K562 (cell line): ENCODE measurements around the gene ZNF629. TPM values are rescaled to one million over a fixed set of nuclear protein-coding genes. Genes with fewer than 3 reads are reported as not detected.
A peak's percentile ranks its signal among the peaks of the same experiment; 100 is the strongest.

Experiments
- ATAC-seq: fragments of 200-7000 bp; cut with Tn5 transposase; 3 replicates; pipeline ENCODE4 v1.9.1; 2020; ENCODE audit warnings: moderate library complexity
- BruUV-seq: library from RNA; stranded (reverse); fragments of 400-500 nt; replicated peaks from 2 replicates; lab custom pipeline; 2021; lab: Mats Ljungman, UMichigan
- CTCF ChIA-PET: fragments of 300-600 bp; formaldehyde crosslinking; extraction: SDS; loops from one replicate; lab custom pipeline; 2021; ENCODE audit warnings: low intra/inter-chr PET ratio; lab: Yijun Ruan, JAX
- POLR2A ChIA-PET: fragments of 300-600, 350-650 bp; sonication (Branson Sonifier 250); formaldehyde crosslinking; extraction: SDS; loops from one replicate; lab custom pipeline; 2021; ENCODE audit warnings: antibody characterized with exemption, inconsistent platforms; lab: Yijun Ruan, JAX
- DNase-seq, 4 experiments: peaks; one replicate each; pipeline versions ENCODE4 v3.0.0 to v3.0.0-alpha.2; 2011 to 2018; ENCODE audit warnings: low spot score in 3 of 4, mixed read lengths in 3 of 4; ENCODE audit errors: extremely low read depth in 1 of 4
- FAIRE-seq: peaks from 2 replicates; lab custom pipeline; 2011; peaks lifted over from hg19 to GRCh38; lab: Jason Lieb, UNC
- H2AFZ ChIP-seq: 2 replicates; pipeline ENCODE4 v1.6.0; 2011; ENCODE audit warnings: low read depth, low read length, control low read depth, inconsistent platforms
- H3K27ac ChIP-seq: fragments of 200-600 bp; 3 replicates; pipeline ENCODE4 v1.8.0; 2011; ENCODE audit warnings: low read depth, mild to moderate bottlenecking, control low read depth, inconsistent platforms, low read length, moderate library complexity, mixed read lengths; ENCODE audit errors: extremely low read depth
- H3K27me3 ChIP-seq, 2 experiments: fragments of 300-600 bp in 1 of 2; 2 replicates in 1 of 2; 3 replicates in 1 of 2; pipeline versions ENCODE4 v1.6.0 to v1.8.0; 2011; ENCODE audit warnings: inconsistent platforms in 2 of 2, low read length in 2 of 2, mild to moderate bottlenecking in 1 of 2, mixed read lengths in 1 of 2, moderate library complexity in 1 of 2; ENCODE audit not compliant: control insufficient read depth in 2 of 2, insufficient read depth in 2 of 2
- H3K36me3 ChIP-seq: fragments of 300-600 bp; 3 replicates; pipeline ENCODE4 v1.8.0; 2011; ENCODE audit warnings: mild to moderate bottlenecking, low read length, inconsistent platforms; ENCODE audit not compliant: control insufficient read depth, insufficient read depth
- H3K4me1 ChIP-seq, 2 experiments: fragments of 200-600 bp in 1 of 2; replicated peaks in 1 of 2; 2 replicates in 1 of 2; 3 replicates in 1 of 2; pipeline versions ENCODE4 v1.5.1 to v1.8.0; 2011; ENCODE audit warnings: inconsistent platforms in 2 of 2, low read length in 2 of 2, mild to moderate bottlenecking in 1 of 2, mixed read lengths in 1 of 2, moderate library complexity in 1 of 2; ENCODE audit not compliant: control insufficient read depth in 2 of 2, insufficient read depth in 2 of 2
- H3K4me2 ChIP-seq: 2 replicates; pipeline ENCODE4 v1.6.1; 2011; ENCODE audit warnings: low read length, control low read depth, inconsistent platforms, mixed read lengths; ENCODE audit not compliant: insufficient read depth
- H3K4me3 ChIP-seq: fragments of 200-600 bp; sonication (generic), shearing (Covaris generic); 2 replicates; pipeline ENCODE4 v1.5.1; 2016; ENCODE audit warnings: control low read depth, inconsistent platforms
- H3K79me2 ChIP-seq: fragments of 200-600 bp; 3 replicates; pipeline ENCODE4 v1.8.0; 2011; ENCODE audit warnings: low read length, inconsistent platforms; ENCODE audit not compliant: control insufficient read depth, insufficient read depth
- H3K9ac ChIP-seq, 2 experiments: 2 replicates each; pipeline versions ENCODE4 v1.6.0 to v1.6.1; 2011; ENCODE audit warnings: low read depth in 2 of 2, low read length in 2 of 2, control low read depth in 1 of 2, inconsistent platforms in 1 of 2, mild to moderate bottlenecking in 1 of 2, mixed read lengths in 1 of 2; ENCODE audit not compliant: insufficient read depth in 1 of 2
- H3K9me1 ChIP-seq: one replicate; pipeline ENCODE4 v1.6.0; 2011; ENCODE audit warnings: inconsistent platforms, mild to moderate bottlenecking, low read length, moderate library complexity; ENCODE audit not compliant: control insufficient read depth, insufficient read depth
- H3K9me3 ChIP-seq: replicated peaks from 2 replicates; pipeline ENCODE4 v1.5.1; 2011; ENCODE audit warnings: low read depth, low read length, inconsistent platforms; ENCODE audit not compliant: control insufficient read depth, insufficient read depth
- H4K20me1 ChIP-seq: replicated peaks from 2 replicates; pipeline ENCODE4 v1.6.1; 2011; ENCODE audit warnings: low read length, inconsistent platforms, mixed read lengths; ENCODE audit not compliant: control insufficient read depth, insufficient read depth
- ARID1B ChIP-seq: fragments of 450-650 bp; IDR thresholded peaks from 2 replicates; pipeline ENCODE4 v1.6.1; 2016; ENCODE audit warnings: antibody characterized with exemption, mild to moderate bottlenecking, inconsistent platforms
- NUFIP1 ChIP-seq: fragments of 450-650 bp; IDR thresholded peaks from 2 replicates; pipeline ENCODE4 v1.6.1; 2018; ENCODE audit not compliant: partially characterized antibody
- RAD21 ChIP-seq, 2 experiments: fragments of 250-450 bp in 1 of 2; fragments of 450-650 bp in 1 of 2; sonication (Bioruptor Pico) in 1 of 2; formaldehyde crosslinking in 1 of 2; IDR thresholded peaks in 1 of 2; conservative IDR thresholded peaks in 1 of 2; 2 replicates each; pipeline versions ENCODE4 v1.4.0 to v1.8.0; 2020 to 2022; ENCODE audit warnings: mild to moderate bottlenecking in 2 of 2, moderate library complexity in 1 of 2
- SMAD4 ChIP-seq: fragments of 250-450 bp; sonication (Bioruptor Pico); conservative IDR thresholded peaks from 2 replicates; pipeline ENCODE4 v1.8.0; 2021; ENCODE audit warnings: inconsistent platforms, mild to moderate bottlenecking, moderate library complexity
- TARDBP ChIP-seq: fragments of 450-650 bp; IDR thresholded peaks from 2 replicates; pipeline ENCODE4 v1.6.1; 2016
- ZNF212 ChIP-seq: fragments of 450-650 bp; formaldehyde crosslinking; IDR thresholded peaks from 2 replicates; pipeline ENCODE4 v1.4.0; 2020; ENCODE audit warnings: mild to moderate bottlenecking
- ZNF57 ChIP-seq: fragments of 450-650 bp; formaldehyde crosslinking; IDR thresholded peaks from 2 replicates; pipeline ENCODE4 v1.4.0; 2020; ENCODE audit warnings: mild to moderate bottlenecking, moderate library complexity
- WGBS: fragments of 100-300 bp; shearing (Covaris generic); methylation state at CpG from one replicate; pipeline ENCODE4 v1.1.6; 2016; ENCODE audit warnings: low coverage, mixed read lengths; ENCODE audit not compliant: insufficient coverage; ENCODE audit errors: missing lambda C conversion rate; 5-methylcytosine and 5-hydroxymethylcytosine counted together
- in situ Hi-C: fragments of 300-500 bp; cut with MboI; formaldehyde crosslinking; loops from 4 replicates; pipeline ENCODE4 v1.15.0; 2018; ENCODE audit warnings: inconsistent platforms, mixed read lengths
- intact Hi-C: fragments of 100-400 bp; cut with micrococcal nuclease; formaldehyde crosslinking; loops from 2 replicates; pipeline ENCODE4 v1.14.2; 2022
- polyA plus RNA-seq, 8 experiments: library from polyadenylated mRNA; depleted of rRNA in 4 of 8; stranded (reverse) in 5 of 8; unstranded in 3 of 8; fragments of >200 nt; fragmentation: Nextera tagmentation in 2 of 8; fragmentation: Illumina TruSeq in 1 of 8; extraction: Ambion mirVana in 2 of 8; extraction: Trizol in 1 of 8; gene quantifications; 2 replicates each; pipeline versions ENCODE4 v1.2.1 to v1.2.3, GENCODE V29; 2011 to 2014; ENCODE audit warnings: inconsistent platforms in 1 of 8, missing spikeins in 1 of 8
- total RNA-seq, 7 experiments: library from RNA; depleted of rRNA in 6 of 7; stranded (reverse); fragments of >200 nt in 6 of 7; fragmentation: Illumina TruSeq in 2 of 7; extraction: Trizol in 2 of 7; gene quantifications; 2 replicates each; pipeline versions ENCODE4 v1.2.1 to v1.2.3, GENCODE V29; 2011 to 2021; ENCODE audit warnings: low replicate concordance in 1 of 7
- TF ChIP-seq, protein P1 (sequence below): sonication (generic); formaldehyde crosslinking; IDR thresholded peaks from 2 replicates; pipeline ENCODE4 v1.9.0; 2022; ENCODE audit warnings: mild to moderate bottlenecking, missing genetic modification reagents
- TF ChIP-seq, protein P2 (sequence below): fragments of 250-450 bp; sonication (Bioruptor Pico); IDR thresholded peaks from 2 replicates; pipeline ENCODE4 v1.8.0; 2021; ENCODE audit warnings: moderate library complexity, mild to moderate bottlenecking, inconsistent platforms

Gene ZNF629
- total and polyA plus RNA-seq, 9 of the 15 experiments (the other 6 are each of a cell fraction or from before 2014, with no cell fraction given) = 0.44 to 18.8 (median 7.4) TPM

DNA sequence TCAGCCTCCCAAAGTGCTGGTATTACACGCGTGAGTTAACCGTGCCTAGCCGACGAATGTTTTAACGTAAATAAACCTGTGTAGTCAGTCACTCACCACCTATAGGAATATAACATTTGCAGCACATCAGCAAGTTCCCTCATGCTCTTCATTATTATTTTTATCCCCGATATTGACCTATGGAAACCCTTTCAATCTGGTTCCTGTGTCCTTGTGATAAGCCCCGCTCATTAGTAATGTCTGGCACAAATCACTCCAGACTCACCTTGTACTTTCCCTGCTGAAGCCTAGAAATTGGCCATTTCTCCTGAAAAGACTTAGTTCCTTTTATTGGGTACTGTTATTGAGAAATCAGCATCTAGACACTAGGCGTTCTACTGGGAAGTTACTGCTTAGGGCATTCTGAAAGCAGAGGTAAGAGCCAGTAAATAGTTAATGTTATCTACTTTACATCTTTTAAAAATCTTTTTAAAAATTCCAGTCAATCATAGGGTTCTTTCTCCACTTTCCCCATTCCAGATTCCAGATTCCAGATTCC is 40.3 kb downstream of the ZNF629 start:
- H3K27me3 ChIP-seq = no peaks in the 10 kb centered on the region
- ATAC-seq (no peak), DNase-seq (no peak), FAIRE-seq (peak; percentile 48)
- no peak overlapping the region for H3K4me2 ChIP-seq
- in situ Hi-C loops (no loop called here), intact Hi-C loops (no loop called here)
- H3K79me2 ChIP-seq = peaks cover 27% of the 10 kb centered on the region
- 85% methylated on average over 9 of the region's 9 CpGs for WGBS
- H3K27ac ChIP-seq = no peak overlapping the region
- H4K20me1 ChIP-seq = no peaks in the 10 kb centered on the region
- no peaks in the 10 kb centered on the region for H3K9me3 ChIP-seq
- peaks cover 8 to 17% of the 10 kb centered on the region in 2 experiments; a peak in 4 of 5 replicates for H3K4me1 ChIP-seq
- no TSS peak for BruUV-seq
- H3K4me3 ChIP-seq = no peak overlapping the region
- POLR2A ChIA-PET = interaction anchor here (1.4 to 2.3 kb wide), 7 partner anchors 13 to 149 kb away, joined by 5 to 24 read pairs (median 10); no protein-coding TSS in a partner anchor
- TF ChIP-seq, protein P1, sequence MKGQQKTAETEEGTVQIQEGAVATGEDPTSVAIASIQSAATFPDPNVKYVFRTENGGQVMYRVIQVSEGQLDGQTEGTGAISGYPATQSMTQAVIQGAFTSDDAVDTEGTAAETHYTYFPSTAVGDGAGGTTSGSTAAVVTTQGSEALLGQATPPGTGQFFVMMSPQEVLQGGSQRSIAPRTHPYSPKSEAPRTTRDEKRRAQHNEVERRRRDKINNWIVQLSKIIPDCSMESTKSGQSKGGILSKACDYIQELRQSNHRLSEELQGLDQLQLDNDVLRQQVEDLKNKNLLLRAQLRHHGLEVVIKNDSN (CRISPR knock-in tag) = no peak
- TF ChIP-seq NUFIP1 (no peak), ZNF57 (no peak), ZNF212 (CRISPR knock-in tag) (no peak), SMAD4 (CRISPR knock-in tag) (no peak), RAD21 (CRISPR knock-in tag; conservative IDR thresholded peaks at IDR 0.05 in 1 of 2, IDR thresholded peaks at IDR 0.05 in 1 of 2) (no peak), TARDBP (no peak), ARID1B (no peak)
- TF ChIP-seq, protein P2, sequence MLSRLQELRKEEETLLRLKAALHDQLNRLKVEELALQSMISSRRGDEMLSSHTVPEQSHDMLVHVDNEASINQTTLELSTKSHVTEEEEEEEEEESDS (CRISPR knock-in tag) = no peak
- no peak overlapping the region for H2AFZ ChIP-seq
- peaks cover 58% of the 10 kb centered on the region for H3K36me3 ChIP-seq
- CTCF ChIA-PET = no interaction called here
- H3K9ac ChIP-seq = no peak overlapping the region
- no peaks in the 10 kb centered on the region for H3K9me1 ChIP-seq
